Astrocyte (in vitro differentiated cells and primary cell): ENCODE measurements around the gene CFAP161.

Source experiments
- EZH2 ChIP-seq: IDR thresholded peaks from 2 replicates; pipeline ENCODE4 v1.6.1; 2012; ENCODE audit warnings: mild to moderate bottlenecking, low read length, inconsistent platforms; ENCODE audit not compliant: insufficient read depth
- TF ChIP-seq, protein P1 (sequence below): IDR thresholded peaks from 2 replicates; pipeline ENCODE4 v1.5.1; 2011; ENCODE audit warnings: low read depth, mild to moderate bottlenecking, inconsistent platforms, low read length, moderate library complexity; ENCODE audit not compliant: insufficient read depth

DNA sequence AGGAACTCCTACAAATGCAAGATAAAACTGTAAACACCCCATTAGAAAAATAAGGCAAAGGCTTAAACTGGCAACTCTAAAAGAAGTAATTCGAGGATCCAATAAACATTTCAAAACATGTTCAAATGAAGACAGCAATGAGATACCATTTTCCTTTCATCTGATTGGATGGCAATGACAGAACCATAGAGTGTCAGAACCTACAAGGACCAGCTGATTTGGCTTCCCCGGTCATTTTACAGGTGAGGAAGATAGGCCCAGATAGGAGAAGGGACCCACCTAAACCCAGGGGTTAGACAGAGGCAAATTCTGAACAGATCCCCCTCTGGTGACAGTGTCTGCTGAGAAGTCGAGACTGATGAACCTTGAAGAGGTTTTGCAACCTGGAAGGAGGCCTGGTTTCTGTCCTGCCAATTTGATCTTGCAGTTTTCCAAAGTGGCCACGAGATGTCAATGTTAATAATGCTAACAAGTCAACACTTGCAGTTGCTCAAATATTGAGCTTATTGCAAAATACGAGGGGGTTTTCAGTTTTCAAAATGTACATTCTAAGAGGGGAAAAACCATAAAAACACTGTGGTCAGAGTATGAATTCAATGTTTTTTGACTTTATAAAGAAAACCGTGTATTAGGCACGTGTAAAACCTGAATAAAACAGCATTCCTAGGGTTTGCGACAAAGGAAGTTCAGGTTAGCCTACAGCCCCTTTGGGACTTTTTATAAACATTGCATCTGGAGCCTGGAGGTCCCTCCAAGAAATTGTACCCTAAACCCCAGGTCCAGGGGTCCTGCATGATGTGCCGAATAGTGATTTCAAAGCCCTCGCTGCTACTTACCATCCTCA, 21.5 kb downstream of the CFAP161 start:
- TF ChIP-seq, protein P1, sequence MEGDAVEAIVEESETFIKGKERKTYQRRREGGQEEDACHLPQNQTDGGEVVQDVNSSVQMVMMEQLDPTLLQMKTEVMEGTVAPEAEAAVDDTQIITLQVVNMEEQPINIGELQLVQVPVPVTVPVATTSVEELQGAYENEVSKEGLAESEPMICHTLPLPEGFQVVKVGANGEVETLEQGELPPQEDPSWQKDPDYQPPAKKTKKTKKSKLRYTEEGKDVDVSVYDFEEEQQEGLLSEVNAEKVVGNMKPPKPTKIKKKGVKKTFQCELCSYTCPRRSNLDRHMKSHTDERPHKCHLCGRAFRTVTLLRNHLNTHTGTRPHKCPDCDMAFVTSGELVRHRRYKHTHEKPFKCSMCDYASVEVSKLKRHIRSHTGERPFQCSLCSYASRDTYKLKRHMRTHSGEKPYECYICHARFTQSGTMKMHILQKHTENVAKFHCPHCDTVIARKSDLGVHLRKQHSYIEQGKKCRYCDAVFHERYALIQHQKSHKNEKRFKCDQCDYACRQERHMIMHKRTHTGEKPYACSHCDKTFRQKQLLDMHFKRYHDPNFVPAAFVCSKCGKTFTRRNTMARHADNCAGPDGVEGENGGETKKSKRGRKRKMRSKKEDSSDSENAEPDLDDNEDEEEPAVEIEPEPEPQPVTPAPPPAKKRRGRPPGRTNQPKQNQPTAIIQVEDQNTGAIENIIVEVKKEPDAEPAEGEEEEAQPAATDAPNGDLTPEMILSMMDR = peak; percentile 55
- TF ChIP-seq EZH2 = no peak
